GM12878 (cell line): ENCODE data around the gene OPCML. TPM values are rescaled to one million over a fixed set of nuclear protein-coding genes. Genes with fewer than 3 reads are reported as not detected.

ENCODE experiments used
- ATAC-seq: fragments of 200-7000 bp; cut with Tn5 transposase; 3 replicates; pipeline ENCODE4 v1.9.1; 2020; ENCODE audit warnings: mild to moderate bottlenecking, moderate library complexity
- BruUV-seq: library from RNA; stranded (reverse); fragments of 400-500 nt; replicated peaks from 2 replicates; lab custom pipeline; 2021; lab: Mats Ljungman, UMichigan
- CTCF ChIA-PET: fragments of 300-600 bp; sonication (Branson Sonifier 250); formaldehyde crosslinking; extraction: SDS; loops from one replicate; lab custom pipeline; 2021; ENCODE audit warnings: inconsistent platforms; lab: Yijun Ruan, JAX
- POLR2A ChIA-PET: fragments of 350-600 bp; formaldehyde crosslinking; extraction: SDS; loops from one replicate; lab custom pipeline; 2021; ENCODE audit warnings: inconsistent platforms; lab: Charles Lee
- RAD21 ChIA-PET: fragments of 300-600 bp; sonication (Branson Sonifier 250); formaldehyde crosslinking; loops from one replicate; lab custom pipeline; 2023; ENCODE audit warnings: antibody characterized with exemption; ENCODE audit not compliant: unreplicated experiment; lab: Charles Lee
- SMC1A ChIA-PET: fragments of 300-600 bp; sonication (Branson Sonifier 250); formaldehyde crosslinking; loops from one replicate; lab custom pipeline; 2023; ENCODE audit not compliant: unreplicated experiment, uncharacterized antibody; lab: Charles Lee
- DNase-seq: peaks from one replicate; pipeline ENCODE4 v3.0.0-alpha.2; 2011; ENCODE audit warnings: low read depth, low spot score
- FAIRE-seq: peaks from 3 replicates; lab custom pipeline; 2011; peaks lifted over from hg19 to GRCh38; lab: Jason Lieb, UNC
- H2AFZ ChIP-seq: 2 replicates; pipeline ENCODE4 v1.6.0; 2011; ENCODE audit warnings: low read depth, low read length, control low read depth; ENCODE audit not compliant: control insufficient read depth
- H3K27ac ChIP-seq: 2 replicates; pipeline ENCODE4 v1.5.1; 2011; ENCODE audit warnings: control low read depth; ENCODE audit not compliant: control insufficient read depth, insufficient read depth
- H3K27me3 ChIP-seq, 2 experiments: replicated peaks in 1 of 2; 2 replicates each; pipeline versions ENCODE4 v1.6.0 to v1.6.1; 2011; ENCODE audit warnings: low read length in 1 of 2; ENCODE audit not compliant: control insufficient read depth in 2 of 2, insufficient read depth in 2 of 2
- H3K36me3 ChIP-seq, 2 experiments: 2 replicates each; pipeline ENCODE4 v1.5.1; 2011; ENCODE audit warnings: low read length in 1 of 2; ENCODE audit not compliant: control insufficient read depth in 2 of 2, insufficient read depth in 2 of 2
- H3K4me1 ChIP-seq: 2 replicates; pipeline ENCODE4 v1.6.1; 2011; ENCODE audit warnings: mild to moderate bottlenecking, low read length, moderate library complexity, mixed read lengths; ENCODE audit not compliant: control insufficient read depth, insufficient read depth
- H3K4me2 ChIP-seq: 2 replicates; pipeline ENCODE4 v1.6.0; 2011; ENCODE audit warnings: control low read depth; ENCODE audit not compliant: control insufficient read depth, insufficient read depth
- H3K4me3 ChIP-seq: fragments of 200-600 bp; sonication (generic); 2 replicates; pipeline ENCODE4 v1.5.1; 2016
- H3K79me2 ChIP-seq: 2 replicates; pipeline ENCODE4 v1.6.0; 2011; ENCODE audit warnings: low read length; ENCODE audit not compliant: control insufficient read depth, insufficient read depth
- H3K9ac ChIP-seq: 2 replicates; pipeline ENCODE4 v1.8.0; 2011; ENCODE audit warnings: low read length, control low read depth, mixed read lengths; ENCODE audit not compliant: control insufficient read depth, insufficient read depth
- H3K9me3 ChIP-seq: replicated peaks from 3 replicates; pipeline ENCODE4 v1.5.1; 2011; ENCODE audit warnings: mild to moderate bottlenecking, low read length; ENCODE audit not compliant: control insufficient read depth, insufficient read depth
- H4K20me1 ChIP-seq: 2 replicates; pipeline ENCODE4 v1.6.0; 2011; ENCODE audit not compliant: control insufficient read depth, insufficient read depth
- HDGF ChIP-seq: fragments of 450-650 bp; IDR thresholded peaks from 2 replicates; pipeline ENCODE4 v1.6.1; 2016; ENCODE audit warnings: antibody characterized with exemption
- IKZF1 ChIP-seq: fragments of 450-650 bp; conservative IDR thresholded peaks from 2 replicates; pipeline ENCODE4 v1.6.1; 2017; ENCODE audit warnings: antibody characterized with exemption, mild to moderate bottlenecking
- KLF5 ChIP-seq: fragments of 450-650 bp; IDR thresholded peaks from 2 replicates; pipeline ENCODE4 v1.6.1; 2014; ENCODE audit warnings: mild to moderate bottlenecking; ENCODE audit not compliant: partially characterized antibody
- NR2C2 ChIP-seq: IDR thresholded peaks from 2 replicates; pipeline ENCODE4 v1.6.1; 2011; ENCODE audit warnings: borderline replicate concordance, low read depth; ENCODE audit not compliant: control insufficient read depth, insufficient read length
- POLR2AphosphoS5 ChIP-seq: IDR thresholded peaks from 2 replicates; pipeline ENCODE4 v1.6.1; 2011; ENCODE audit warnings: mild to moderate bottlenecking, low read length, inconsistent platforms
- REST ChIP-seq: IDR thresholded peaks from 2 replicates; pipeline ENCODE4 v1.6.1; 2012; ENCODE audit warnings: mild to moderate bottlenecking, low read depth, low read length
- RFX5 ChIP-seq: IDR thresholded peaks from 2 replicates; pipeline ENCODE4 v1.6.1; 2011; ENCODE audit warnings: low read depth, low read length, improper control_type of control experiment
- SKIL ChIP-seq: fragments of 450-650 bp; IDR thresholded peaks from 2 replicates; pipeline ENCODE4 v1.6.1; 2017; ENCODE audit warnings: mild to moderate bottlenecking, low read depth, inconsistent platforms; ENCODE audit not compliant: poor library complexity, severe bottlenecking
- SREBF1 ChIP-seq: IDR thresholded peaks from 2 replicates; pipeline ENCODE4 v1.6.1; 2012; ENCODE audit warnings: mild to moderate bottlenecking, low read length
- STAT3 ChIP-seq: IDR thresholded peaks from 2 replicates; pipeline ENCODE4 v1.6.1; 2011; ENCODE audit warnings: low read depth, low read length, improper control_type of control experiment
- TCF7 ChIP-seq: IDR thresholded peaks from 2 replicates; pipeline ENCODE4 v1.6.1; 2014; ENCODE audit warnings: antibody characterized with exemption, borderline replicate concordance
- USF2 ChIP-seq: IDR thresholded peaks from 2 replicates; pipeline ENCODE4 v1.6.1; 2011; ENCODE audit warnings: low read depth, low read length, improper control_type of control experiment, borderline replicate concordance
- ZNF274 ChIP-seq: IDR thresholded peaks from one replicate; pipeline ENCODE4 v1.8.0; 2011; ENCODE audit not compliant: insufficient read length, insufficient read depth
- WGBS: methylation state at CpG from one replicate; pipeline ENCODE4 v1.1.6; 2016; ENCODE audit warnings: low lambda C conversion rate; ENCODE audit not compliant: insufficient replicate concordance, insufficient coverage; ENCODE audit errors: missing lambda C conversion rate; 5-methylcytosine and 5-hydroxymethylcytosine counted together
- in situ Hi-C: fragments of 300-500 bp; cut with MboI; formaldehyde crosslinking; loops from 9 replicates; pipeline ENCODE4 v1.14.3; 2018; ENCODE audit warnings: mixed read lengths
- intact Hi-C: fragments of 100-400 bp; cut with micrococcal nuclease; formaldehyde crosslinking; loops from one replicate; pipeline ENCODE4 v1.14.2; 2022; ENCODE audit not compliant: unreplicated experiment
- polyA plus RNA-seq, 11 experiments: library from polyadenylated mRNA; depleted of rRNA in 4 of 11; unstranded in 6 of 11; stranded (reverse) in 5 of 11; fragments of >200 nt; fragmentation: Nextera tagmentation in 4 of 11; fragmentation: Illumina TruSeq in 1 of 11; extraction: Ambion mirVana in 4 of 11; extraction: Trizol in 1 of 11; gene quantifications; 1 replicate in 1 of 11; 2 replicates in 10 of 11; pipeline versions ENCODE4 v1.2.1 to v1.2.3, GENCODE V29; 2011 to 2016; ENCODE audit warnings: inconsistent platforms in 2 of 11, missing spikeins in 2 of 11, low read depth in 1 of 11
- total RNA-seq, 4 experiments: library from RNA; depleted of rRNA in 3 of 4; stranded (reverse); fragments of >200 nt in 3 of 4; fragmentation: Illumina TruSeq in 1 of 4; extraction: Trizol in 1 of 4; gene quantifications; 2 replicates each; pipeline versions ENCODE4 v1.2.1 to v1.2.3, GENCODE V29; 2013 to 2021

The OPCML gene
- total and polyA plus RNA-seq, 10 of the 15 experiments (the other 5 are each of a cell fraction or from before 2014, with no cell fraction given): 0.84 TPM; not detected in 9

GRCh38 chr11:132844956-132845696 is 687.2 kb downstream of the OPCML start (continued):
- TF ChIP-seq REST: no peak
- no peak for TF ChIP-seq IKZF1
- no peak for TF ChIP-seq ZNF274
- no peak for TF ChIP-seq SREBF1
- no peak for TF ChIP-seq USF2
- no peak for TF ChIP-seq KLF5
- TF ChIP-seq RFX5: no peak

- ChIA-PET SMC1A (no interaction called here), CTCF (no interaction called here), POLR2A (no interaction called here), RAD21 (no interaction called here)
- no peak for DNase-seq
- Histone ChIP-seq H3K27me3 (no peaks in the 10 kb centered on the region; a peak in 2 of 4 replicates), H3K79me2 (no peaks in the 10 kb centered on the region), H2AFZ (no peak overlapping the region), H3K9me3 (no peaks in the 10 kb centered on the region), H4K20me1 (no peaks in the 10 kb centered on the region), H3K9ac (no peak overlapping the region), H3K4me1 (no peaks in the 10 kb centered on the region), H3K4me3 (no peak overlapping the region), H3K27ac (no peak overlapping the region), H3K4me2 (no peak overlapping the region), H3K36me3 (no peaks in the 10 kb centered on the region)
- in situ Hi-C loops: no loop called here
- FAIRE-seq: no peak
- BruUV-seq: no TSS peak
- intact Hi-C loops: no loop called here
- ATAC-seq: no peak
- WGBS: 31% methylated on average over 12 of the region's 12 CpGs
- TF ChIP-seq SKIL (no peak), STAT3 (no peak), POLR2AphosphoS5 (no peak), TCF7 (no peak), NR2C2 (no peak), HDGF (no peak)
These were observed 691.6 kb downstream of the OPCML start for GRCh38 chr11:132840660-132841059.
